HepG2 (cell line): ENCODE results near the gene SYPL2. TPM values are rescaled to one million over a fixed set of nuclear protein-coding genes. Genes with fewer than 3 reads are reported as not detected.

ENCODE experiments used
- ATAD3A ChIP-seq: sonication (generic); formaldehyde crosslinking; IDR thresholded peaks from 2 replicates; pipeline ENCODE4 v1.4.0; 2020; ENCODE audit warnings: missing genetic modification reagents
- CCAR2 ChIP-seq: fragments of 200-400 bp; formaldehyde crosslinking; optimal IDR thresholded peaks from 2 replicates; pipeline ENCODE3; 2018; ENCODE audit warnings: low read depth, mild to moderate bottlenecking, low read length, moderate library complexity
- FOXO1 ChIP-seq: sonication (generic); formaldehyde crosslinking; IDR thresholded peaks from 2 replicates; pipeline ENCODE4 v1.4.0; 2020; ENCODE audit warnings: missing genetic modification reagents
- HBP1 ChIP-seq: IDR thresholded peaks from 2 replicates; pipeline ENCODE4 v1.6.1; 2016; ENCODE audit warnings: low read depth, control low read depth
- HNRNPL ChIP-seq: fragments of 200-400 bp; formaldehyde crosslinking; IDR thresholded peaks from 2 replicates; pipeline ENCODE4 v1.6.1; 2017; ENCODE audit warnings: mild to moderate bottlenecking, low read depth, low read length
- ISX ChIP-seq: sonication (generic); formaldehyde crosslinking; conservative IDR thresholded peaks from 2 replicates; pipeline ENCODE4 v1.5.0; 2020; ENCODE audit warnings: missing genetic modification reagents
- KLF12 ChIP-seq: sonication (generic); formaldehyde crosslinking; IDR thresholded peaks from 2 replicates; pipeline ENCODE4 v1.4.0; 2020; ENCODE audit warnings: missing genetic modification reagents, borderline replicate concordance
- NKX3-1 ChIP-seq: sonication (generic); formaldehyde crosslinking; IDR thresholded peaks from 2 replicates; pipeline ENCODE4 v1.5.0; 2020; ENCODE audit warnings: missing genetic modification reagents
- PAX8 ChIP-seq: sonication (generic); formaldehyde crosslinking; IDR thresholded peaks from 2 replicates; pipeline ENCODE4 v1.8.0; 2022; ENCODE audit warnings: mild to moderate bottlenecking, missing genetic modification reagents, borderline replicate concordance
- PLRG1 ChIP-seq: fragments of 450-650 bp; conservative IDR thresholded peaks from 2 replicates; pipeline ENCODE4 v1.6.1; 2016
- POGK ChIP-seq: sonication (generic); formaldehyde crosslinking; conservative IDR thresholded peaks from 2 replicates; pipeline ENCODE4 v1.8.0; 2022; ENCODE audit warnings: mild to moderate bottlenecking, moderate library complexity, missing genetic modification reagents
- TOPORS ChIP-seq: sonication (generic); formaldehyde crosslinking; IDR thresholded peaks from 2 replicates; pipeline ENCODE4 v1.8.0; 2023; ENCODE audit warnings: mild to moderate bottlenecking, missing genetic modification reagents
- ZFP1 ChIP-seq: IDR thresholded peaks from 2 replicates; pipeline ENCODE4 v1.6.1; 2016
- ZNF224 ChIP-seq: sonication (generic); formaldehyde crosslinking; IDR thresholded peaks from 2 replicates; pipeline ENCODE4 v1.5.0; 2020; ENCODE audit warnings: mild to moderate bottlenecking, missing genetic modification reagents
- ZNF264 ChIP-seq: sonication (generic); formaldehyde crosslinking; IDR thresholded peaks from 2 replicates; pipeline ENCODE4 v1.4.0; 2020; ENCODE audit warnings: missing genetic modification reagents
- ZNF503 ChIP-seq: sonication (generic); formaldehyde crosslinking; IDR thresholded peaks from 2 replicates; pipeline ENCODE4 v1.4.0; 2020; ENCODE audit warnings: missing genetic modification reagents
- ZNF703 ChIP-seq: sonication (generic); formaldehyde crosslinking; IDR thresholded peaks from 2 replicates; pipeline ENCODE4 v1.5.1; 2020; ENCODE audit warnings: missing genetic modification reagents, mild to moderate bottlenecking, moderate library complexity, borderline replicate concordance
- ZNF713 ChIP-seq: sonication (generic); formaldehyde crosslinking; IDR thresholded peaks from 2 replicates; pipeline ENCODE4 v1.4.0; 2020; ENCODE audit warnings: mild to moderate bottlenecking, missing genetic modification reagents
- ZNF772 ChIP-seq: sonication (generic); formaldehyde crosslinking; IDR thresholded peaks from 2 replicates; pipeline ENCODE4 v1.5.0; 2020; ENCODE audit warnings: mild to moderate bottlenecking, missing genetic modification reagents
- ZNF891 ChIP-seq: sonication (generic); formaldehyde crosslinking; IDR thresholded peaks from 2 replicates; pipeline ENCODE4 v1.5.0; 2020; ENCODE audit warnings: mild to moderate bottlenecking, missing genetic modification reagents
- ZSCAN5A ChIP-seq: sonication (generic); formaldehyde crosslinking; IDR thresholded peaks from 2 replicates; pipeline ENCODE4 v1.8.0; 2022; ENCODE audit warnings: mild to moderate bottlenecking, missing genetic modification reagents, borderline replicate concordance
- polyA plus RNA-seq, 8 experiments: library from polyadenylated mRNA; depleted of rRNA in 3 of 8; stranded (reverse) in 7 of 8; unstranded in 1 of 8; fragments of >200 nt; fragmentation: Illumina TruSeq in 4 of 8; extraction: Trizol in 4 of 8; gene quantifications; 2 replicates each; pipeline versions ENCODE4 v1.2.1 to v1.2.3, GENCODE V29; 2011 to 2016; ENCODE audit warnings: low read depth in 4 of 8, missing spikeins in 1 of 8, mixed read lengths in 1 of 8; ENCODE audit not compliant: insufficient read depth in 1 of 8
- total RNA-seq, 5 experiments: library from RNA; depleted of rRNA; stranded (reverse); fragments of >200 nt; fragmentation: Illumina TruSeq; extraction: Trizol; gene quantifications; 2 replicates each; pipeline ENCODE4 v1.2.3, GENCODE V29; 2016; ENCODE audit warnings: low read depth in 1 of 5

Gene SYPL2
- total and polyA plus RNA-seq, 2 of the 13 experiments (the other 11 are each of a cell fraction or from before 2014, with no cell fraction given), result 0.17 to 0.24 TPM

- TF ChIP-seq HNRNPL (no peak), CCAR2 (no peak), ZNF772 (CRISPR knock-in tag) (no peak), ISX (CRISPR knock-in tag) (no peak), ZNF703 (CRISPR knock-in tag) (no peak), TOPORS (CRISPR knock-in tag) (no peak), NKX3-1 (CRISPR knock-in tag) (no peak), PLRG1 (no peak), ZNF224 (no peak), KLF12 (CRISPR knock-in tag) (0 out of 2 replicates have a peak, but pooled peaks have one; percentile 48), ZNF503 (CRISPR knock-in tag) (peak; percentile 10; the same call in 1 of the 2 replicates), FOXO1 (CRISPR knock-in tag) (no peak; the same call in 1 of the 2 replicates), ATAD3A (CRISPR knock-in tag) (no peak), ZNF891 (CRISPR knock-in tag) (peak; percentile 36; the same call in 1 of the 2 replicates), PAX8 (CRISPR knock-in tag) (no peak; the same call in 1 of the 2 replicates), ZSCAN5A (no peak), ZNF264 (no peak), HBP1 (CRISPR knock-in tag) (no peak), POGK (CRISPR knock-in tag) (no peak), ZNF713 (no peak), ZFP1 (CRISPR knock-in tag) (no peak)
Observed at GRCh38 chr1:109425391-109426280, 40.7 kb upstream of the SYPL2 start (continued).
